Activated CD8-positive, alpha-beta T cell treated with anti-CD3 and anti-CD28 coated beads for 36 hours (primary cell): Measurements from ENCODE around the gene ELAVL3. TPM values are rescaled to one million over a fixed set of nuclear protein-coding genes. Genes with fewer than 3 reads are reported as not detected.
"Not testable (repeated sequence)": the region's sequence is repeated elsewhere in the genome, so short reads cannot be mapped to it uniquely, and the experiment has no call there.

Experiments used
- ATAC-seq: fragments of 200-7000 bp; cut with Tn5 transposase; one replicate; pipeline ENCODE4 v1.10.0; 2021; ENCODE audit warnings: mild to moderate bottlenecking, moderate library complexity
- CTCF ChIA-PET: fragments of 350-600 bp; sonication (Branson Sonifier 250); formaldehyde crosslinking; loops from one replicate; lab custom pipeline; 2021; ENCODE audit warnings: antibody characterized with exemption; lab: Charles Lee
- POLR2A ChIA-PET: fragments of 350-600 bp; sonication (Branson Sonifier 250); formaldehyde crosslinking; loops from one replicate; lab custom pipeline; 2021; ENCODE audit warnings: antibody characterized with exemption; lab: Charles Lee
- DNase-seq: peaks from one replicate; pipeline ENCODE4 v3.0.0-alpha.2; 2020
- H3K27ac Mint-ChIP-seq: one replicate; pipeline ENCODE4 v1.8.0; 2021; ENCODE audit warnings: mild to moderate bottlenecking, mixed read lengths
- H3K27me3 Mint-ChIP-seq: one replicate; pipeline ENCODE4 v1.8.0; 2021; ENCODE audit warnings: mixed read lengths
- H3K36me3 Mint-ChIP-seq: one replicate; pipeline ENCODE4 v1.8.0; 2021; ENCODE audit warnings: low read depth, mixed read lengths
- H3K4me1 Mint-ChIP-seq: one replicate; pipeline ENCODE4 v1.8.0; 2021; ENCODE audit warnings: low read depth, mixed read lengths
- H3K4me3 Mint-ChIP-seq: one replicate; pipeline ENCODE4 v1.8.0; 2021; ENCODE audit warnings: mild to moderate bottlenecking, moderate library complexity, mixed read lengths
- H3K9me3 Mint-ChIP-seq: one replicate; pipeline ENCODE4 v1.8.0; 2021; ENCODE audit warnings: mixed read lengths
- CTCF ChIP-seq: fragments of 200-600 bp; IDR thresholded peaks from one replicate; pipeline ENCODE4 v1.8.0; 2022; ENCODE audit warnings: antibody characterized with exemption, mild to moderate bottlenecking
- intact Hi-C: fragments of 100-400 bp; cut with micrococcal nuclease; formaldehyde crosslinking; loops from one replicate; pipeline ENCODE4 v1.10.0; 2022
- total RNA-seq, 2 experiments: library from RNA; stranded (reverse); gene quantifications; one replicate each; pipeline ENCODE4 v1.2.3, GENCODE V29; 2021

ELAVL3 gene
- total RNA-seq, 2 experiments from 2014 or later, result not detected

GRCh38 chr19:11418094-11418548, 62.7 kb downstream of the ELAVL3 start:
- Mint-ChIP-seq H3K4me3 (no peak overlapping the region), H3K27ac (no peak overlapping the region), H3K36me3 (no peaks in the 10 kb centered on the region), H3K9me3 (no peaks in the 10 kb centered on the region), H3K27me3 (peaks cover 42% of the 10 kb centered on the region), H3K4me1 (peaks cover 25% of the 10 kb centered on the region)
- intact Hi-C loops, result no loop called here
- ChIA-PET POLR2A (no interaction called here), CTCF (interaction anchor here (4.6 kb wide), 1 partner anchor 36 kb away, joined by 29 read pairs; no protein-coding TSS in a partner anchor)
- no peak for DNase-seq
- TF ChIP-seq CTCF, result no peak
- no peak for ATAC-seq

DNA sequence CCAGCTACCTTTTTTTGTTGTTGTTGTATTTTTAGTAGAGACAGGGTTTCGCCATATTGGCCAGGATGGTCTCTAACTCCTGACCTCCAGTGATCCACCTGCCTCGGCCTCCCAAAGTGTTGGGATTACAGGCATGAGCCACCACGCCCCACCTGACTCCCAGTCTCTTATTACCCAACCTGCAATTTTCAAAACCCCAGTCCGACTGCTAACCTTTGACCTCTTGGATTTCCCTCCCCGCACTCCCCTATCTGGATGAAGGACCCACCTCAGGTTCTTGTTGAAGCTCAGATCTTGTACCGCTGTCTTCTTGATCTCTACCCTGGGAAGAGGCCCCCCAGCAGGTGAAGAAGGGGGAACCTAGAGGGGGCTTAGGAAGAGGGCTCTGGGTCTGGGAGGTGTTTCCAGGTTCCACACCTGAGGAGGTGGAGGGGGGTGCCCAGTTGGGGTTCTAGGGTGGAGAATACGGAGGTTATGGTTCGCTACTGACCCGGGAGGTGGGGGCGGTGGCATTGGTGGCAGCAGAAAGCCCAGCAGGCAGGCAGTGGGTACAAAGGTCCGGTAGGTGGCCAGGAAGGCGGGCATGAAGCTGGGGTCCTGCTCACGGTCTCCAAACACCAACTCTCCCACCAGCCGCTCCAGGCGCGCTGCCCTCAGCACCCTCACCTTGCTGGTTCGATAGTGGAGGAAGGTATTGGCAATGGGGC, 64.3 kb downstream of the ELAVL3 start:
- Mint-ChIP-seq H3K27me3 (peaks cover 29% of the 10 kb centered on the region), H3K4me1 (peaks cover 12% of the 10 kb centered on the region), H3K36me3 (no peaks in the 10 kb centered on the region), H3K27ac (no peak overlapping the region), H3K4me3 (no peak overlapping the region), H3K9me3 (no peaks in the 10 kb centered on the region)
- intact Hi-C loops, result no loop called here
- no peak for TF ChIP-seq CTCF
- ChIA-PET POLR2A (no interaction called here), CTCF (interaction anchor here (0.9 to 2.5 kb wide), 4 partner anchors 34 to 66 kb away, joined by 3 to 6 read pairs (median 5); no protein-coding TSS in a partner anchor)
- no peak for DNase-seq
- no peak for ATAC-seq

DNA sequence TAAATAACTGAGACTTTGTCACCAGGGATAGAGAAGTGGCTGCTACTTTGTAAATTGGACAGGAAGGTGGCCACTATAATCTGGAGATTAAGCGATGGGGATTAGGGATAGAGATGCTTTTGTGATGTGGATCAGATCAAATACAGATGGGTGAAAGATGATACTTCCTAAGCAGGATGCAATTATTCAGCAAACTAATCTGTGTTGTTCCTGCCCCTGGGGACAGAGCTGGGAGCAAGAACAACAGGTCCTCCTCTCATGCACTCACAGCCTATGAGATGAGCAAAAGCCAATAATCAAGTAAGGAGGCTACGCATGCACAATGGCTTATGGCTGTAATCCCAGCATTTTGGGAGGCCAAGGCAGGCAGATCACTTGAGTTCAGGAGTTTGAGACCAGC, 66.3 kb downstream of the ELAVL3 start:
- ATAC-seq (no peak), DNase-seq (no peak)
- Mint-ChIP-seq H3K36me3 (no peaks in the 10 kb centered on the region), H3K9me3 (no peaks in the 10 kb centered on the region), H3K4me1 (no peaks in the 10 kb centered on the region), H3K27ac (no peak overlapping the region), H3K4me3 (no peak overlapping the region), H3K27me3 (peaks cover 19% of the 10 kb centered on the region)
- TF ChIP-seq CTCF, result no peak
- intact Hi-C loops, result no loop called here
- ChIA-PET CTCF (interaction anchor here (2.5 kb wide), 1 partner anchor 32 kb away, joined by 6 read pairs; no protein-coding TSS in a partner anchor), POLR2A (no interaction called here)

GRCh38 chr19:11410682-11411081, 70.2 kb downstream of the ELAVL3 start:
- intact Hi-C loops, result no loop called here
- POLR2A ChIA-PET, result no interaction called here
- Mint-ChIP-seq H3K27ac (no peak overlapping the region), H3K9me3 (no peaks in the 10 kb centered on the region), H3K4me1 (no peaks in the 10 kb centered on the region), H3K36me3 (no peaks in the 10 kb centered on the region), H3K4me3 (no peak overlapping the region), H3K27me3 (peaks cover 7% of the 10 kb centered on the region)
- CTCF ChIA-PET, result interaction anchor here (1.4 kb wide), 1 partner anchor 11 kb away, joined by 3 read pairs; no protein-coding TSS in a partner anchor
- DNase-seq (no peak), ATAC-seq (no peak)
- TF ChIP-seq CTCF, result no peak

GRCh38 chr19:11408591-11408990, 72.3 kb downstream of the ELAVL3 start:
- Mint-ChIP-seq H3K9me3 (no peaks in the 10 kb centered on the region), H3K27ac (no peak overlapping the region), H3K27me3 (peaks cover 7% of the 10 kb centered on the region), H3K36me3 (no peaks in the 10 kb centered on the region), H3K4me3 (no peak overlapping the region), H3K4me1 (no peaks in the 10 kb centered on the region)
- ChIA-PET POLR2A (no interaction called here), CTCF (no interaction called here)
- intact Hi-C loops, result no loop called here
- DNase-seq, result no peak
- ATAC-seq, result no peak
- TF ChIP-seq CTCF, result no peak

DNA sequence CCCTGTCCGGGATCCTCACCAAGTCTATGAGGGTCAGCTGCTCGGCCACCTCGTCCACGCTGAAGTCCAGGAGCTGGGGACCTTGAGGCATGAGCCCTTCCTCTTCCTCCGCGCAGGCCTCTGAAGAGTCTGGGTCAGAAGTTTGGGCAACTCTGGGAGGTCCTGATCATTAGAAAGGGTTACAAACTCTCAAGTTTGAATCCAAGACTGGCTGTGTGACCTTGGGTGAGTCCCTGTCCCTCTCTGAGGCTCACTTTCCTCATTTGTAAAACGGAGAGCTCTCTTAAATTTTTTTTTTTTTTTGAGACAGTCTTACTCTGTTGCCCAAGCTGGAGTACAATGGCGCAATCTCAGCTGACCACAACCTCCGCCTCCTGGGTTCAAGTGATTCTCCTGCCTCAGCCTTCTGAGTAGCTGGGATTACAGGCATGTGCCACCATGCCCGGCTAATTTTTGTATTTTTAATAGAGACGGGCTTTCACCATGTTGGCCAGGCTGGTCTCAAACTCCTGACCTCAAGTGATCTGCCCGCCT, 74.1 kb downstream of the ELAVL3 start:
- ATAC-seq, H3K4me3 Mint-ChIP-seq, H3K9me3 Mint-ChIP-seq, H3K27me3 Mint-ChIP-seq, intact Hi-C loops, H3K36me3 Mint-ChIP-seq, DNase-seq, H3K27ac Mint-ChIP-seq, H3K4me1 Mint-ChIP-seq: not testable (repeated sequence)
- ChIA-PET POLR2A (interaction anchor here (1.0 to 1.4 kb wide), 2 partner anchors 20 to 25 kb away, joined by 3 to 4 read pairs; no protein-coding TSS in a partner anchor), CTCF (interaction anchor here (1.3 to 2.5 kb wide), 3 partner anchors 24 to 29 kb away, joined by 3 to 9 read pairs (median 7); no protein-coding TSS in a partner anchor)
